Left renal pelvis (tissue), 4 donors: ENCODE measurements around the gene ZNF687. TPM values are rescaled to one million over a fixed set of nuclear protein-coding genes. Genes with fewer than 3 reads are reported as not detected.

Source experiments
- DNase-seq, 4 donors: peaks; one replicate each; pipeline ENCODE4 v3.0.0-alpha.2; 2013; ENCODE audit warnings: low read depth in 4 of 4, low spot score in 3 of 4
- polyA plus RNA-seq, 4 donors: library from polyadenylated mRNA; unstranded; fragments of 120-200 nt; gene quantifications; one replicate each; pipeline ENCODE4 v1.2.1, GENCODE V29; 2013; ENCODE audit not compliant: insufficient read length in 4 of 4

ZNF687 gene, protein sequence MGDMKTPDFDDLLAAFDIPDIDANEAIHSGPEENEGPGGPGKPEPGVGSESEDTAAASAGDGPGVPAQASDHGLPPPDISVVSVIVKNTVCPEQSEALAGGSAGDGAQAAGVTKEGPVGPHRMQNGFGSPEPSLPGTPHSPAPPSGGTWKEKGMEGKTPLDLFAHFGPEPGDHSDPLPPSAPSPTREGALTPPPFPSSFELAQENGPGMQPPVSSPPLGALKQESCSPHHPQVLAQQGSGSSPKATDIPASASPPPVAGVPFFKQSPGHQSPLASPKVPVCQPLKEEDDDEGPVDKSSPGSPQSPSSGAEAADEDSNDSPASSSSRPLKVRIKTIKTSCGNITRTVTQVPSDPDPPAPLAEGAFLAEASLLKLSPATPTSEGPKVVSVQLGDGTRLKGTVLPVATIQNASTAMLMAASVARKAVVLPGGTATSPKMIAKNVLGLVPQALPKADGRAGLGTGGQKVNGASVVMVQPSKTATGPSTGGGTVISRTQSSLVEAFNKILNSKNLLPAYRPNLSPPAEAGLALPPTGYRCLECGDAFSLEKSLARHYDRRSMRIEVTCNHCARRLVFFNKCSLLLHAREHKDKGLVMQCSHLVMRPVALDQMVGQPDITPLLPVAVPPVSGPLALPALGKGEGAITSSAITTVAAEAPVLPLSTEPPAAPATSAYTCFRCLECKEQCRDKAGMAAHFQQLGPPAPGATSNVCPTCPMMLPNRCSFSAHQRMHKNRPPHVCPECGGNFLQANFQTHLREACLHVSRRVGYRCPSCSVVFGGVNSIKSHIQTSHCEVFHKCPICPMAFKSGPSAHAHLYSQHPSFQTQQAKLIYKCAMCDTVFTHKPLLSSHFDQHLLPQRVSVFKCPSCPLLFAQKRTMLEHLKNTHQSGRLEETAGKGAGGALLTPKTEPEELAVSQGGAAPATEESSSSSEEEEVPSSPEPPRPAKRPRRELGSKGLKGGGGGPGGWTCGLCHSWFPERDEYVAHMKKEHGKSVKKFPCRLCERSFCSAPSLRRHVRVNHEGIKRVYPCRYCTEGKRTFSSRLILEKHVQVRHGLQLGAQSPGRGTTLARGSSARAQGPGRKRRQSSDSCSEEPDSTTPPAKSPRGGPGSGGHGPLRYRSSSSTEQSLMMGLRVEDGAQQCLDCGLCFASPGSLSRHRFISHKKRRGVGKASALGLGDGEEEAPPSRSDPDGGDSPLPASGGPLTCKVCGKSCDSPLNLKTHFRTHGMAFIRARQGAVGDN
- 10 to 100 TPM; 13.6 to 26.6 (median 21.5) TPM for polyA plus RNA-seq

DNA sequence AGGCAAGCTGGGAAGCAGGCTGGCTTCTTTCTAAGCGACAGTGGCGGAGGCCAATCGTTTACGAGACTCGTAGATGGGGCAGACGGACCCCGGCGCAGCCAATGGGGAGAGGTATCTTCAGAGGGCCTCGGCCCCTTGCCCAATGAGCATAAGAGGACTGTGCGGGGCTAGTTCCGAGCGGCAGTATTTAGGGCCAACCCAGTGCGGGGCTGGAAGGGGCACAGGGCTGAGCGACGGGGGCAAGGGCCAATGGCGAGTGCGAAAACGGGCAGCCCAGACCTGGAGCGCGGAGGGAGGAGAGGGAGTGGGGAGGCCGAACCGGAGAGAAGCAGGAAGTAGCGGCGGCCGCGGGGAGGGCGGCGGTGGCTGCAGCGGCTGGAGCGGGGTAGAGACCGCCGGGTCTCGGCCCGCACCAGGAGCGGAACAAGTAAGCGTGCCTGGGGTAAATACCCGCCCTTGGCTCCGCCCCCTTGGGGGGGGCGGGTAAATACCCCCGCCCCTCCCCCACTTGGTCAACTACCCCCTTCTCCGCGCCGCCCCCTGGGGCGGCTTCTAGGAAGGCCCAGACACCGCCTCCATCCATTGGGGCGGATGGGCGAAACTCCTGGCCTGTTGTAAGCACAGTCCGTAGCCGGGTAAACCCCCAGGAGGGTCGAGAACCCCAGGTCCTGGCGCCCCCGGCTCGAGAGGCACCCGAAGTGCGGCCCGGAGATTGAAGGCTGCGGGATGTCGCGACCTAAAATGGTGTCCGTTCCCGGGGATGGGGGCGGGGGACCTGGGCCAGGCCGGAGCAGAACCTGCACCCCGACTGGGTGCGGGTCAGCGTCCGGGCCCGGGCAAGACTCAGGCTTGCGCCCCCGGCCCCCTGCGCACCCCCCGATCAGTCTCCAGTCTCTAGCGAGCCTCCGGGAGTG, at the start of gene ZNF687:
Gene ZNF687 (plus strand): TSS at position 331 of the 914 bp plus-strand sequence. CDS start 3,993 bp downstream, outside the sequence.
- DNase-seq: peak; percentile 99 to 100 (median 100)

DNA sequence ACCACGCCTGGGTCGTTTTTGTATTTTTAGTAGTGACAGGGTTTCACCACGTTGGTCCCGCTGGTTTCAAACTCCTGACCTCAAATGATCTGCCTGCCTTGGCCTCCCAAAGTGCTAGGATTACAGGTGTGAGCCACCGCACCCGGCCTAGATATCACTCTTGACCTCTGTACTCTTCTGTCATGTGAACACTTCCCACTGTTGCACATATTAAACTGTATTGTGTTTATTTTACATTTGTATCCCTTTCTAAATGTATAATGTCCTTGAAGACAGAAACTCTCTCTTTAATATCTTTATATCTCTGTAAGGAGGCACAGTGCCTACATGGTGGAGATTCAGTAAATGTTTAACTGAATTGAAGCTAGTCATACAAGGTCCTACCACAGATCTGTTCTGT, 46.9 kb upstream of the ZNF687 start:
- no peak for DNase-seq

DNA sequence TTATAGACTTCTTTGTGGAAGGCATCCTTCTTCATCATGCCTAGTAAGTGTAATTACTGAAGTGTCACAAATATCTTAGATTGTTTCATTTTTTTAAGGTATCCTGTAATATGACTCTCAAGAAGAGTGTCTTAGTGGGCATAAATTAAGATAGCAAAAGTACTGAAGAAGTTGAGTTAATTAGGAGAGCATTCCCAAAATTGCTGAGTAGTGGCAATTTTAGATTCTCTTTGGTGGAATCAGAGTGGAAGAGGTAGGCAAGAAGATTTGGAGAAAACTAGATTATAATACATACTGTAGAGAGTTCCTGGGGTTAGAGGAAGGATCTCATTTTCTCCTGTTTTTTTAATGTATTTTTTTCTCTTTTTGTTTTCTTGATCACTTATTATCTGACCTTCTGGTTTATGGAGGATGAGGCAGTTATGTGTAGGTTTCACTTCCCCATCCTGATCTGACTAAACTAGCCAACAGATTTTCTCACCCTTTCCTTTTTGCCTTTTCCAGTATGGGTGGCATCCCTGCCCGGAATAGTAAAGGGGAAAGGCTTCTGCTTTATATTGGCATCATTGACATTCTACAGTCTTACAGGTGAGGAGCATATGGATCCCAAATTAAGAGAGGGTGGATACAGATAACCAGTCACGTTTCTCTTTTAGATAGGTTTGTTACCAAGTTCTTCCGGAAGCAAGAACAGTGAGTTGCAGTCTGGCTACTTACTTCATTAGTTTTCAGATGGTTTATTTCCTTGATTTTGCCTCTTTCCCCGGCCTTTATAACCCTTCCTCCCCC, 44.2 kb upstream of the ZNF687 start:
- no peak for DNase-seq

DNA sequence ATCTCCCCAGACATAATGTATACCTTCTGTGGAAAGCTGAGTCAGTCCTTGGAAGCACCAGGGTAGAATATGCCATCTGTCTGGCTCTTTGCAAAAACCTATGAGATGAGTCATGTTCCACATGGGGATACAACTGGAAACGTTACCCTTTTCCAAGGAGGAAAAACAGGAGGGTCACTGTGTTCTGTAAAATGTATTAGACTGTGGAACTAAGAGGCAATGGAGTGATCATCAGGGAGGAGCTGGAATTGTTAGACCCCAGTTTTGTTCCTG, 43.7 kb upstream of the ZNF687 start:
- no peak for DNase-seq

DNA sequence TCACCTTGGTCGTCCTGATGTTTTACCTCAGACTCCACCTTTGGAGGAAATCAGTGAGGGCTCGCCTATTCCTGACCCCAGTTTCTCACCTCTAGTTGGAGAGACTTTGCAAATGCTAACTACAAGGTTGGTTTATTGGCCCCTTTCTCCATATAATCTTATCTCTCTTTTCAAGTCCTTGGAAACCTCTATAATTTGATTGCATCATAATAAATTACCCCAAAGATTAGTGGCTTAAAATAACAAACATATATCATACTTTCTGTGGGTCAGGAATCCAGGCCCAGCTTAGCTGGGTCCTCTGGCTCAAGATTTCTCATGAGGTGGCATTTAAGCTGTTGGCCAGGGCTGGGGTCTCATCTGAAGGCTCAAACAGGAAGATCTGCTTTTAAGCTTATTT, 39.7 kb upstream of the ZNF687 start:
- DNase-seq: no peak

DNA sequence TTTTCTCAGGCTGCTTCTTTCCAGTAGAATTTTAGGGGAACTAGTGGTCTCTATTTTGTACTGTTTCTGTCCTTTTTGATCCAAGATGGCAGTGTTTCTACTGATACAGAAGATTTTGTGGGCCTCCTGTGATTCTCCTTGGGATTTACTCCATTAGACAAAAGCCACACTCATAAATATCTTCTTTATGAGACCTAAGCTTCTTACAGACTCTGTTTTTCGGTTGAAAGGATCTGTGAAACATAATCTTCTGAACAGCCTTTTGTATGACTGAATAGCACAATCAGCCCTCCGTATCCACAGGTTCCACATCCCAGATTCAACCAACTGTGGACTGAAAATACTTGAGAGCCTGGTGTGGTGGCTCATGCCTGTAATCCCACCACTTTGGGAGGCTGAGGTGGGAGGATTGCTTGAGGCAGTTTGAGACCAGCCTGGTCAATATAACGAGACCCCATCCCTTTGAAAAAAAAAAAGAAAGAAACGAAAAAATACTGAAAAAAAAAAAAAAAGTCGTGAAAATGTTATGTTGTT, 38.3 kb upstream of the ZNF687 start:
- DNase-seq: no peak

DNA sequence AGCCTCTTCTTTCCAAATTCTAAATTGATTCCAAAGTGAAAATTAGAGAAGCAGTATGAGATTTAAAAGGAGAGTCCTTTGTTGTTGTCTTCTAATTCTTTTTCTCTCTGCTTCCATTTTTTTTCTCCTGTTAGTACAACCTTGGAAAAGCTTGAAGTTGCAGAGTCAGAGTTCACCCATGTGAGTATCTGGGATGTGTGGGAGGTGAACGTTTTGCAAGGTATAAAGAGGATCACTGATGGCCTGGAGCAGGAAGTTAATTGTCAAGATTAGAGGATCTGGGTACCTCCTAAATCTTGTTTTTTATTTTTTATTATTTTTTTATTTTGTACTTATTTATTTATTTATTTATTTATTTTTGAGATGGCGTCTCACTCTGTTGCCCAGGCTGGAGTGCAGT, 35.3 kb upstream of the ZNF687 start:
- DNase-seq: no peak

DNA sequence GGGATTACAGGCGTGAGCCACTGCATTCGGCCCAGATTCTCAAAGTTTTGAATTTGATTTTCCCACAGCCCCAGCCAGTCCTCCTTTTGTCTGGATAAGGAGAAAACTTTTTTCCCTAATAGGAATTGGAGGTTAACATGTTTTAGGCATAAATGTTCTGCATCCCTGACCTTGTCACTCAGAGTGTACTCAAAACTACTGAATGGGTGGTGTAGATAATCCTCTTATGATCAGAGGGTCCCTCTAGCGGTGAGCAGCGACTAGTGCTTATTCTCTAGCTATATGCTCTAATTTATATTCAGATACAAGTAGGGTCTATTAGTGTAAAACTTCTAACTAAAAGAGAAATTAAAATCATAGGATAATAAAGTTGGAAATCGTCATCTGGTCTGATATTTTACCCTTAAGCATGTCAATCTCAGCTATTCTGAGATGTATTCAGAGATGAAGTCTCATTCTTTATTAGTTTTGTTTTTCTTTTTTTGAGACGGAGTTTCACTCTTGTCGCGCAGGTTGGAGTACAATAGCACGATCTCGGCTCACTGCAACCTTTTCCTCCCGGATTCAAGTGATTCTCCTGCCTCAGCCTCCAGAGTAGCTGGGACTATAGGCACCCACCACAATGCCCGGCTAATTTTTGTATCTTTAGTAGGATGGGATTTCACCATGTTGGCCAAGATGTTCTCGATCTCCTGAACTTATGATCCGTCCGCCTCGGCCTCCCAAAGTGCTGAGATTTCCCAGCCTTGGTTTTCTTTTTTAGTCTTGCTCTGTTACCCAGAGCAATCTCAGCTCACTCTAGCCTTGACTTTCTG, 30.2 kb upstream of the ZNF687 start:
- peak in 3 of 4 donors; percentile 26 to 45 (median 44) for DNase-seq

DNA sequence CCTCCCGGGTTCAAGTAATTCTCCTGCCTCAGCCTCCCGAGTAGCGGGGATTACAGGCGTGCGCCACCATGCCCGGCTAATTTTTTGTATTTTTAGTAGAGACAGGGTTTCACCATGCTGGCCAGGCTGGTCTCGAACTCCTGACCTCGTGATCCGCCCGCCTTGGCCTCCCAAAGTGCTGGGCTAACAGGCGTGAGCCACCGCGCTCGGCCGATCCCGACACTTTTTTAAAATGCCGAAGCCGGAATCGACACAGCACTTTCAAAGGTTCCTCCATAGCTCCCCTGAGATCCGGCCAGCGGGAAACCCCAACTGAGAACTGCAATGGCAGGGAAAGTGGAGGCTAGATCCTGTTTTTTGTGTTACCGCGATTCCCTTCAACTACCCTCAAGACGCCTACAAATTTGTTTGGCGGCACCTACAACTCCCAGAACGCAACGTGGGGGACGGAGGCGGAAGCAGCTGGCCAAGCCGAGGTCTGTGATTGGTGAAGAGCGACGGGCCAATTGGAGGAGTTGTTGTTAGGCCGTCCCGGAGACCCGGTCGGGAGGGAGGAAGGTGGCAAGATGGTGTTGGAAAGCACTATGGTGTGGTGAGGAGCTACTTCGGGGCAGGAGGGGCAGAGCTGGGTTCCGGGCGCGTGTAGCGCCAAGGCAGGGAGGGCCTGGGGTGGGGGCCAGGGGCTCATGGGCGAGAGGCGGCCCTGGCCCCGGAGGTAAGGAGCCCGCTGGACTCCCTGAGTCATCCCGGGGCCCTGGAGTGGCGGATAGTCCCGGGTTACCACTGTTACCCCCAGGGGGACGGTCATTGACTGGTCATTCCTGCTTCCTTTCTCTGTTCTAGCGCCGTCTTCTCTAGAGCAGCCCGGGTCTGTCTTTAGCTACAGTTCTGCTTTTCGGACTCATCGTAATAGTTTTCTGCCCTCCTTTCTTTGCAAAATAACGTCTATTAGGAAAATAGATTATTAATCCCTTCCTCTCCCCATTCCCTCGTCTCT, 27.6 kb upstream of the ZNF687 start, which contains the start of gene PSMD4:
Gene PSMD4 (plus strand): TSS at position 518 of the 997 bp plus-strand sequence. CDS start 49 bp downstream, at position 567.
- peak; percentile 91 to 98 (median 94) for DNase-seq

DNA sequence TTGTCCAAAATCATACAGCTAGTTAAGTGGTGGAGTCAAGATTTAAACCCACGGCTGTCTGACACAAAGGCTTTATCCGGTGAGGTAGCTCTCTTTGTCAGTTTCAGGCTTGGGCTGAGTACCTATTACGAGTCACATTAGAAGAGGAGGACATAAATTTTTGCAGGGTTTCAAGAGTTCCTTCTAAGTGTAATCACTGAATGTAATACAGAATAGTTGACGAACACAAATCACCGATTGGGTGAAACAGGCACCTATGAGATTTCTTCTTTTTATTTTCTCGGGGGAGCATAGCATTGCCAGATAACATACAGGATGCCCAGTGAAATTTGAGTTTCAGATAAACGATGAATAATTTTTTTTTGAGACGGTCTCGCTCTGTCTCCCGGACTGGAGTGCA, 26.7 kb upstream of the ZNF687 start:
- DNase-seq: no peak

DNA sequence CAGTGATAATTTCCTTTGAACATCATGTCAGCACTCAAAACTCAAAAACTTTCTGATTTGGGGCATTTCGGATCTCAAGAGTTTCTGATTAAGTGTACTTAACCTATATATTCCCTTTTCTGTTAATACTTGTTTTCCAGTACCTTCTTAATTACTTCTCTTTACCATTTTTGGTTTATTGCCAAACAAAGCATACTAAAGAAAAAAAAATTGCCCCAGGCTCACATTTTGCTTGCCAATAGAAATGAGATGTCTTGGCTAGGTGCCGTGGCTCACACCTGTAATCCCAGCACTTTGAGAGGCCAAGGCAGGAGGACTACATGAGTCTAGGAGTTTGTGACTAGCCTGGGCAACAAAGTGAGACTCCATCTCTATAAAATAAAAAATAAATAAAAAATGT, 22.7 kb upstream of the ZNF687 start:
- DNase-seq: no peak

DNA sequence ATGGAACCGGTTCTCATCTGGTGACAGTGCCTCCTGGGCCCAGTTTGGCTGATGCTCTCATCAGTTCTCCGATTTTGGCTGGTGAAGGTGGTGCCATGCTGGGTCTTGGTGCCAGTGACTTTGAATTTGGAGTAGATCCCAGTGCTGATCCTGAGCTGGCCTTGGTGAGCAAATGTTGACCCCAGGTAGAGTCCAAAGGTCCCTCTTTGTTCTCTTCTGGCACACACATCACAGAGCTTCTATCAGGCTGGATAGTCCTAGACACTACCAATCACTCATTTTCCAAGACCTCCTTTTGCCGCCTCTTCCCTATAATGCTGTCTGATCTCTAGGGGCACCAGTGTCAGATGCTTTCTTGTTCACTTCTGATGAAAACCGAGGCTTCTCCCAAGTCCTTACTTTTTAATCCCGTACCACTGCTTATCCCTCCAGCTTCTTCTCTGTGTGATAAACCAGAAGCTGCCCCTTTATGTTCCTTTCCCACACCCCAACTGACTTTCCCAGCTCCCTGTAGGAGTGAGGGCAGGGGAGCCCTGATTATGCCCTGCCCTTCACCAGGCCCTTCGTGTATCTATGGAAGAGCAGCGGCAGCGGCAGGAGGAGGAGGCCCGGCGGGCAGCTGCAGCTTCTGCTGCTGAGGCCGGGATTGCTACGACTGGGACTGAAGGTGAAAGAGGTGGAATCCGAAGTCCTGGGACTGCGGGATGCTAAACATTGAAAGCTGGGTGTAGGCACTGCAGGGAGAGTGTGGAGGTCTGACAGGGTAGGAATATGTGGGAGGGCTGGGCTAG, 16.5 kb upstream of the ZNF687 start:
- DNase-seq: no peak

DNA sequence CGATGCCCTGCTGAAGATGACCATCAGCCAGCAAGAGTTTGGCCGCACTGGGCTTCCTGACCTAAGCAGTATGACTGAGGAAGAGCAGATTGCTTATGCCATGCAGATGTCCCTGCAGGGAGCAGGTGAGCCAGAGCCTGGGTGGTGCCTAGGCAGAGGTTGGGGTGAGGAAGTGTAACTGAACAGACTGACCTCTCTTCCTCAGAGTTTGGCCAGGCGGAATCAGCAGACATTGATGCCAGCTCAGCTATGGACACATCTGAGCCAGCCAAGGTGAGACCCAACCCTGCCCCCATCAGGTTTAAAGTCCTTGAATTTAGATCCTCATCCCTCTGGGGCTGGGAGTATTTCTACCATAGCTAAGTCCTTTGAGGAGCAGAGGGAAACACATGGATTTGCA, 15.8 kb upstream of the ZNF687 start:
- no peak for DNase-seq

DNA sequence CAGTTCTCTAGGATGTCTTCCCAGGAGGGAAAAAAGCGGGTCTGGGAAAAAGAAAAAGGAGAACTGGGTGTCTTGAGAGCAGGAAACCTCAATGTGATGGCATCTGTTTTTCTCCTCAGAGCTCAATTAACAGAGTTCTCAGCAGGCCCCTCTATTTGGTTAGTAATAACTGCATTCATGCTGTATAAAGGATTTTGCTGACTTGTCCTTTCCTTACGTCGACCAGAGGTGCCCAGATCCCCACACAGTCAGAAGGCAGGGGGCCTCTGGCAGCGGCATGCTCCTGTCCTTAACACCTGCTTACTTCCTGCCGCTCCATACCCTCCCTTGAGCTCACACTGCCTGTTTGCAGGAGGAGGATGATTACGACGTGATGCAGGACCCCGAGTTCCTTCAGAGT, 15.3 kb upstream of the ZNF687 start:
- DNase-seq: no peak

DNA sequence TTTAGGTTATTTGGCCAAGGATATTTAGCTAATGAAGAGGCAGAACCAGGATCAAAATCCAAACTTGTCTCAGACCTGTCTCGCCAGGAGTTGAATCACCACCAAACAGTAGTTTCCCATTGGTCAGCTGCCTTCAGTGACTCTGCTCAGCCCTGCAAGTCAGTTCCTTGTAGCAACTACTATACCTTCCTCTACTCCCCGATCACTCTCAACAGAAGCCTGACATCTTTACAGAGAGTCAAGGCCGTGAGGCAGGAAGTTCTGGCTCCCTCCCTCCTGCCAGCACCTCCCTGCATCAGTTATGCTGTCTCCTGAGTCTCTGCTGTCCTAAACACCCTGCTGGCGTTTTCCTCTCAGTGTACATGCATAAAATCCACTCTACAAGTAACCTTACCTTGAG, 14.3 kb upstream of the ZNF687 start:
- no peak for DNase-seq

DNA sequence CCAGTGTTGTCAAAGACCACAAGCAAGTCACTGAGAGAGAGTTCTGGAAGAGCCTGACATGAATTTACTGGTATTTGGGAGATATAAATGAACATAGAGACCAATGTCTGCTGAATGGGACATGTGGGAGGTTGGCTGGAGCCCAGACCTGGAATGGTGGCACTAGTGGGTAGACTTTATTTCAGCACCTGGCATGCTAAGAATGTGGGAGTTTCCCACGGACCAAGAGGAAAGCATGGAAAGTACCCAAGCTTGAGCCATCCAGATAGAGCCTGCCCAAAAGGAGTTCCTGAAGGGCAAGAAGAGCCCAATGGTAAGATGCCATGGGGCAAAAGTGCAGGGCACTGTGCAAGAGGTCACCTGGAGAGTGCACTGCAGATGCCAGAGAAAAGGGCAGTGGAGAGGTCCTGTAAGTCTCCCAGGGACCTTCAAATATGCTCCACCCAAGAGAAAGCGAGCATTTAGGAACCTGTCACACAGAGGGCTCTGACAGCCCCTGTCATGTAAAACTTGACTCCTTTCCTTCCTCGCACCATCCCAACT, 8.1 kb upstream of the ZNF687 start:
- DNase-seq: no peak
